SH-SY5Y (cell line): Measurements from ENCODE around the gene ARHGAP15.

ENCODE experiments used
- GATA2 ChIP-seq: IDR thresholded peaks from 2 replicates; pipeline ENCODE4 v1.6.1; 2011; ENCODE audit warnings: mild to moderate bottlenecking, low read depth, low read length
- GATA3 ChIP-seq: IDR thresholded peaks from 2 replicates; pipeline ENCODE4 v1.6.1; 2011; ENCODE audit warnings: low read depth, mild to moderate bottlenecking, low read length, moderate library complexity

DNA sequence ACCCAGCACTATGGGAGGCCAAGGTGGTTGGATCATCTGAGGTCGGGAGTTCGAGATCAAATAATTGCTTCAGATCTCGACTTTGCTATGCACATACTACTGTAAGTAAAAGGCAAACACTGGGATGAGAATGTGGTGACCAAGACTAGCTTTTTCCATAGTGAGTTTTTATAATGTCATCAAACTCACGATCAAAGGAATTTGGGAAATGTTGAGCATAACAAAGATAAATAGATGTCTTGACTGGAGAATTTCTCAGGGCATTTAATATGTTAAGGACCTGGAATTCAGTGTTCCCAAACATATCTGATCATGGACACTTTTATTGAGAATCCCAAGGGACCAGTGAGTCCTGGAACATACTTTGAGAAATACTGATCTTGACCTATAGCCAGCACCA is 205.6 kb downstream of the ARHGAP15 start:
- no peak for TF ChIP-seq GATA2
- TF ChIP-seq GATA3: no peak
